Calu3 (cell line): Measurements from ENCODE around the gene ERVW-1. TPM values are rescaled to one million over a fixed set of nuclear protein-coding genes. Genes with fewer than 3 reads are reported as not detected.

ENCODE experiments used
- BruUV-seq: library from RNA; stranded (reverse); fragments of 400-500 nt; replicated peaks from 2 replicates; lab custom pipeline; 2021; lab: Mats Ljungman, UMichigan
- CTCF ChIA-PET: fragments of 300-600 bp; sonication (Branson Sonifier 250); formaldehyde crosslinking; loops from one replicate; lab custom pipeline; 2022; ENCODE audit warnings: antibody characterized with exemption; lab: Charles Lee
- DNase-seq: peaks from one replicate; pipeline ENCODE4 v3.0.0; 2022
- H3K27ac Mint-ChIP-seq: one replicate; pipeline ENCODE4 v1.8.0; 2022; ENCODE audit warnings: mixed read lengths; ENCODE audit not compliant: unreplicated experiment
- H3K27me3 Mint-ChIP-seq: one replicate; pipeline ENCODE4 v1.8.0; 2022; ENCODE audit warnings: mixed read lengths; ENCODE audit not compliant: unreplicated experiment
- H3K36me3 Mint-ChIP-seq: one replicate; pipeline ENCODE4 v1.8.0; 2022; ENCODE audit warnings: mild to moderate bottlenecking, moderate library complexity, mixed read lengths; ENCODE audit not compliant: insufficient read depth, unreplicated experiment
- H3K4me1 Mint-ChIP-seq: one replicate; pipeline ENCODE4 v1.8.0; 2022; ENCODE audit warnings: mild to moderate bottlenecking, low read depth, mixed read lengths; ENCODE audit not compliant: unreplicated experiment
- H3K4me3 Mint-ChIP-seq: one replicate; pipeline ENCODE4 v1.8.0; 2022; ENCODE audit warnings: mild to moderate bottlenecking, low read depth, moderate library complexity, mixed read lengths; ENCODE audit not compliant: unreplicated experiment
- H3K9me3 Mint-ChIP-seq: one replicate; pipeline ENCODE4 v1.8.0; 2022; ENCODE audit warnings: low read depth, mixed read lengths; ENCODE audit not compliant: unreplicated experiment
- intact Hi-C: fragments of 100-400 bp; cut with micrococcal nuclease; formaldehyde crosslinking; loops from one replicate; pipeline ENCODE4 v1.10.0; 2022; ENCODE audit not compliant: unreplicated experiment
- total RNA-seq: library from RNA; stranded (reverse); gene quantifications from 2 replicates; pipeline ENCODE4 v1.2.3, GENCODE V29; 2022
- TF ChIP-seq, protein P1 (sequence below): fragments of 200-600 bp; IDR thresholded peaks from one replicate; pipeline ENCODE4 v1.8.0; 2022; ENCODE audit warnings: antibody characterized with exemption; ENCODE audit not compliant: unreplicated experiment

ERVW-1 gene
- total RNA-seq, 1 experiment from 2014 or later: not detected

DNA sequence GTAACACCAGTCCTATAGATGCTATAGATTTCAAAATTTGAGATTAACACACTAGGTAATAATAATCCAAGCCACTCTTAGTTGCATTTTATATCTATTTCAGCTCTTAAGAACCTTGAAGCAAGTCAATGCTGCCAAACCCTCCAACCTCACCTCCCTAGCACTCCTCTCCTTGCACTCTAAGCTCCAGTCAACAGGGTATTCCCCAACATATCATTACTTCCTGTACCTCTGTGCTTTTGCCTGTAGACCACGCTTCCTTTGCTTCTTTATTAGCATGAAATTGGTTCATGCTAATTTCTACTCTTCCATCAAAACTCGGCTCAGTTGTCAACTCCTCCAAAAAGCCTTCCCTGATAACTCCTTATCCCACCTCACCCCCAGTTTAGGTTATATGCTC is 26.0 kb upstream of the ERVW-1 start:
- DNase-seq: no peak
- TF ChIP-seq, protein P1, sequence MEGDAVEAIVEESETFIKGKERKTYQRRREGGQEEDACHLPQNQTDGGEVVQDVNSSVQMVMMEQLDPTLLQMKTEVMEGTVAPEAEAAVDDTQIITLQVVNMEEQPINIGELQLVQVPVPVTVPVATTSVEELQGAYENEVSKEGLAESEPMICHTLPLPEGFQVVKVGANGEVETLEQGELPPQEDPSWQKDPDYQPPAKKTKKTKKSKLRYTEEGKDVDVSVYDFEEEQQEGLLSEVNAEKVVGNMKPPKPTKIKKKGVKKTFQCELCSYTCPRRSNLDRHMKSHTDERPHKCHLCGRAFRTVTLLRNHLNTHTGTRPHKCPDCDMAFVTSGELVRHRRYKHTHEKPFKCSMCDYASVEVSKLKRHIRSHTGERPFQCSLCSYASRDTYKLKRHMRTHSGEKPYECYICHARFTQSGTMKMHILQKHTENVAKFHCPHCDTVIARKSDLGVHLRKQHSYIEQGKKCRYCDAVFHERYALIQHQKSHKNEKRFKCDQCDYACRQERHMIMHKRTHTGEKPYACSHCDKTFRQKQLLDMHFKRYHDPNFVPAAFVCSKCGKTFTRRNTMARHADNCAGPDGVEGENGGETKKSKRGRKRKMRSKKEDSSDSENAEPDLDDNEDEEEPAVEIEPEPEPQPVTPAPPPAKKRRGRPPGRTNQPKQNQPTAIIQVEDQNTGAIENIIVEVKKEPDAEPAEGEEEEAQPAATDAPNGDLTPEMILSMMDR: no peak
- H3K36me3 Mint-ChIP-seq: no peaks in the 10 kb centered on the region
- intact Hi-C loops: no loop called here
- H3K9me3 Mint-ChIP-seq: no peaks in the 10 kb centered on the region
- no peaks in the 10 kb centered on the region for H3K27me3 Mint-ChIP-seq
- CTCF ChIA-PET: no interaction called here
- no TSS peak for BruUV-seq
- H3K4me3 Mint-ChIP-seq: no peak overlapping the region
- no peaks in the 10 kb centered on the region for H3K4me1 Mint-ChIP-seq
- H3K27ac Mint-ChIP-seq: no peak overlapping the region

DNA sequence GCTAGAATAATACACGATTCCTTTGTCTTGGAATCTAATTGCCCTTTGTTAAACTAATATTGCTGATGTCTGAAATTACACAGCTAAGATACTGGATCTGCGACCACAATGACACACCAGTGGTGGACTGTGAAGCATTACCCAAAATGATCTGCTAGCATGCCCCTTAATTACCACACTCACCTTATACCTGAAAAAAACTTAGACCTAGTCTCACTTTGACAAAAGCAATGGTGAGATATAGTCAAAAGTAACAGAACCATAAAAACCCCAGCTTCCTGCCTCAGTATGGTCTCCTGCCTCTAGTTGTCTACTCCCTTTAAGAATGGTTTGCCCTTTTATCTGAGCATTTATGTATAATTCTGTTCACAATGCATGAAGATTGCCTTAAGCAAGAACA is 20.8 kb upstream of the ERVW-1 start:
- Mint-ChIP-seq H3K4me3 (no peak overlapping the region), H3K27me3 (no peaks in the 10 kb centered on the region), H3K9me3 (no peaks in the 10 kb centered on the region), H3K4me1 (no peaks in the 10 kb centered on the region), H3K27ac (no peak overlapping the region), H3K36me3 (no peaks in the 10 kb centered on the region)
- no TSS peak for BruUV-seq
- intact Hi-C loops: no loop called here
- no peak for DNase-seq
- CTCF ChIA-PET: interaction anchor here (0.7 kb wide), 1 partner anchor 1733 kb away, joined by 3 read pairs; no protein-coding TSS in a partner anchor
- TF ChIP-seq, protein P1: no peak

DNA sequence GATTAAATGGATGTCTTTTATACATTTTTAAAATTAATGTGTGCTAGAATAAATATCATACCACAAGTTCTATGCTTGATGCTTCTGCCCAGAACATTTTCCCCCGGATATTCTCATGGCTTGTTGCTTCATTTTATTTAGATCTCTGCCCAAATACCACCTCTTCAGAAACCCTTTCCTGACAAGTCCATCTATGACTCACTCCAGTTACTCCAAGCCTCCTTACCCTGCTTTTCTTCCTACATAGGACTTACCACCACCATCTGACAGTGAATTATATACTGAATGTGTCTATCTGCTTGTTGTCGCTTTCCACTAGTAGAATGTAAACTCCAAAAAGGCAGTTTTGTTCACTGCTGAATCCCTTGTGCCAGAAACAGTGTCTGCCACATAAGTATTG is 19.1 kb upstream of the ERVW-1 start:
- TF ChIP-seq, protein P1: no peak
- no peak for DNase-seq
- Mint-ChIP-seq H3K36me3 (no peaks in the 10 kb centered on the region), H3K4me3 (no peak overlapping the region), H3K4me1 (no peaks in the 10 kb centered on the region), H3K27me3 (no peaks in the 10 kb centered on the region), H3K9me3 (no peaks in the 10 kb centered on the region), H3K27ac (no peak overlapping the region)
- BruUV-seq: no TSS peak
- intact Hi-C loops: no loop called here
- CTCF ChIA-PET: no interaction called here

DNA sequence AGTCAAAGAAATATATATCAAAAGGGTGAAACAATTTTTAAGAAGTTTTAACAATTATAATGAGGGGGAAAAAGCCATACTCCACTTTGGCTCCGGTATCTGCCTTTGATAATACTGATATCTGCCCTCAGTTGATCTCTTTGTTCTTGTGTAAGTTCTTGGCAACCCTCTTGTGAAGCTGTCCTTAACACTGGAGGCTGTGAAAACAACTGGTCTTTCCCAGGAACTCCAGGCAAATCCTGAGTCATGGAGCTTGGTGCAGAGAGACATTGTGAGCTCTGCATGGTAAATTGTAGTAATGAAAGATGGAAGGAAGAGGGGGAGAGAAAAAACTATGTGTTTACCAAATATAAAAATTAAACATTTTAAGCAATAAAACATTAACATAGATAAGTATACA is 11.9 kb upstream of the ERVW-1 start:
- CTCF ChIA-PET: no interaction called here
- Mint-ChIP-seq H3K4me1 (no peaks in the 10 kb centered on the region), H3K4me3 (no peak overlapping the region), H3K27me3 (no peaks in the 10 kb centered on the region), H3K27ac (no peak overlapping the region), H3K36me3 (no peaks in the 10 kb centered on the region), H3K9me3 (no peaks in the 10 kb centered on the region)
- intact Hi-C loops: no loop called here
- no peak for DNase-seq
- BruUV-seq: no TSS peak
- TF ChIP-seq, protein P1: no peak
